ENCODE results near the gene ALAS1. TPM values are rescaled to one million over a fixed set of nuclear protein-coding genes. Genes with fewer than 3 reads are reported as not detected.

ALAS1 gene
- total and polyA plus RNA-seq, 2 experiments from 2014 or later = 17.8 to 42.8 TPM

DNA sequence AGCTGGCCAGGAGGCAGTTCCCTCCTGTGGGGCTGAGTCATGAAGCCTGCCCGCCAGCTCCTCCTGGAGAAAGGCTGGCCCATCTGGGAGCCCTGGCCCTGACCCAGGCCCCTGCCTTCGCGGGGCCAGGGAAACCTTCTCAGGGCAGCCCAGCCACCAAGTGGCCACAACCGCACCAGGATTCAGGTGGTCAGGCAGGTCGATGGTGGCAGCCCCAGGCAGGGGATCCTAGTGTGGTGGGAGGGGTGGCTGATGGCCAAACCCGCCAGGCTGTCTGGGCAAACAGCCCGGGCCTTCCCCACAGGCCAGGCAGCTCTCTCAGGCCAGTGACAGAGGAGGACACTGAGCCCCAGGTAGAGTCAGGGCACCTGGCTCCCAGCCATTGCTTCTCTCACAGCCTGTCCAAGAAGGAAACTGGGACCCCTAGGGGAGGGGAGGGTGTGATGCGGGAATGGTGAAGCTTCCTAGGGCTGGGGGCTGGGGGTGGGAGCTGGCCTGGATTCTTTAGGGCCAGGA lies 39.8 kb downstream of the ALAS1 start:
- Histone ChIP-seq H3K4me1 (ENCODE audit: insufficient read depth) (peaks cover 33% of the 10 kb centered on the region), H4K20me1 (replicated peaks; ENCODE audit: insufficient read depth) (0 out of 2 replicates have a peak, but pooled peaks cover 5% of the 10 kb centered on the region), H3K27me3 (ENCODE audit: insufficient read depth) (no peaks in the 10 kb centered on the region), H2AFZ (no peak overlapping the region), H3K27ac (ENCODE audit: low read depth) (no peak overlapping the region), H3K36me3 (ENCODE audit: insufficient read depth) (no peaks in the 10 kb centered on the region), H3K79me2 (replicated peaks; ENCODE audit: insufficient read depth) (peaks cover 25% of the 10 kb centered on the region), H3K4me2 (peak overlapping the region; percentile 99), H3K9me2 (ENCODE audit: insufficient read depth) (no peaks in the 10 kb centered on the region), H3K4me3 (peak overlapping the region; percentile 93), H3F3A (replicated peaks; ENCODE audit: low read depth) (peaks cover 16% of the 10 kb centered on the region; the same call in 1 of the 2 replicates)
- Mint-ChIP-seq H3K36me3 (ENCODE audit: low read depth) (peaks cover 15% of the 10 kb centered on the region), H3K4me1 (peaks cover 51% of the 10 kb centered on the region), H3K27ac (peak overlapping the region; percentile 88; the same call in 1 of the 2 replicates), H3K4me3 (peak overlapping the region; percentile 96), H3K9me3 (no peaks in the 10 kb centered on the region), H3K27me3 (ENCODE audit: insufficient read depth, low read depth, poor library complexity) (peaks cover 15% of the 10 kb centered on the region)
- DNase-seq (ENCODE audit: low spot score) (peak; percentile 72), ATAC-seq (peak; percentile 49)
- TF ChIP-seq CREB1 (CRISPR knock-in tag; IDR thresholded peaks at IDR 0.05; ENCODE audit: low read depth) = no peak
- TF ChIP-seq NANOG (IDR thresholded peaks at IDR 0.05; ENCODE audit: borderline replicate concordance) = no peak
- no peak for TF ChIP-seq EZH2phosphoT487 (IDR thresholded peaks at IDR 0.05; ENCODE audit: unreplicated experiment)
- TF ChIP-seq EZH2 (IDR thresholded peaks at IDR 0.05; ENCODE audit: low read depth, unreplicated experiment) = no peak
- TF ChIP-seq, protein P1, sequence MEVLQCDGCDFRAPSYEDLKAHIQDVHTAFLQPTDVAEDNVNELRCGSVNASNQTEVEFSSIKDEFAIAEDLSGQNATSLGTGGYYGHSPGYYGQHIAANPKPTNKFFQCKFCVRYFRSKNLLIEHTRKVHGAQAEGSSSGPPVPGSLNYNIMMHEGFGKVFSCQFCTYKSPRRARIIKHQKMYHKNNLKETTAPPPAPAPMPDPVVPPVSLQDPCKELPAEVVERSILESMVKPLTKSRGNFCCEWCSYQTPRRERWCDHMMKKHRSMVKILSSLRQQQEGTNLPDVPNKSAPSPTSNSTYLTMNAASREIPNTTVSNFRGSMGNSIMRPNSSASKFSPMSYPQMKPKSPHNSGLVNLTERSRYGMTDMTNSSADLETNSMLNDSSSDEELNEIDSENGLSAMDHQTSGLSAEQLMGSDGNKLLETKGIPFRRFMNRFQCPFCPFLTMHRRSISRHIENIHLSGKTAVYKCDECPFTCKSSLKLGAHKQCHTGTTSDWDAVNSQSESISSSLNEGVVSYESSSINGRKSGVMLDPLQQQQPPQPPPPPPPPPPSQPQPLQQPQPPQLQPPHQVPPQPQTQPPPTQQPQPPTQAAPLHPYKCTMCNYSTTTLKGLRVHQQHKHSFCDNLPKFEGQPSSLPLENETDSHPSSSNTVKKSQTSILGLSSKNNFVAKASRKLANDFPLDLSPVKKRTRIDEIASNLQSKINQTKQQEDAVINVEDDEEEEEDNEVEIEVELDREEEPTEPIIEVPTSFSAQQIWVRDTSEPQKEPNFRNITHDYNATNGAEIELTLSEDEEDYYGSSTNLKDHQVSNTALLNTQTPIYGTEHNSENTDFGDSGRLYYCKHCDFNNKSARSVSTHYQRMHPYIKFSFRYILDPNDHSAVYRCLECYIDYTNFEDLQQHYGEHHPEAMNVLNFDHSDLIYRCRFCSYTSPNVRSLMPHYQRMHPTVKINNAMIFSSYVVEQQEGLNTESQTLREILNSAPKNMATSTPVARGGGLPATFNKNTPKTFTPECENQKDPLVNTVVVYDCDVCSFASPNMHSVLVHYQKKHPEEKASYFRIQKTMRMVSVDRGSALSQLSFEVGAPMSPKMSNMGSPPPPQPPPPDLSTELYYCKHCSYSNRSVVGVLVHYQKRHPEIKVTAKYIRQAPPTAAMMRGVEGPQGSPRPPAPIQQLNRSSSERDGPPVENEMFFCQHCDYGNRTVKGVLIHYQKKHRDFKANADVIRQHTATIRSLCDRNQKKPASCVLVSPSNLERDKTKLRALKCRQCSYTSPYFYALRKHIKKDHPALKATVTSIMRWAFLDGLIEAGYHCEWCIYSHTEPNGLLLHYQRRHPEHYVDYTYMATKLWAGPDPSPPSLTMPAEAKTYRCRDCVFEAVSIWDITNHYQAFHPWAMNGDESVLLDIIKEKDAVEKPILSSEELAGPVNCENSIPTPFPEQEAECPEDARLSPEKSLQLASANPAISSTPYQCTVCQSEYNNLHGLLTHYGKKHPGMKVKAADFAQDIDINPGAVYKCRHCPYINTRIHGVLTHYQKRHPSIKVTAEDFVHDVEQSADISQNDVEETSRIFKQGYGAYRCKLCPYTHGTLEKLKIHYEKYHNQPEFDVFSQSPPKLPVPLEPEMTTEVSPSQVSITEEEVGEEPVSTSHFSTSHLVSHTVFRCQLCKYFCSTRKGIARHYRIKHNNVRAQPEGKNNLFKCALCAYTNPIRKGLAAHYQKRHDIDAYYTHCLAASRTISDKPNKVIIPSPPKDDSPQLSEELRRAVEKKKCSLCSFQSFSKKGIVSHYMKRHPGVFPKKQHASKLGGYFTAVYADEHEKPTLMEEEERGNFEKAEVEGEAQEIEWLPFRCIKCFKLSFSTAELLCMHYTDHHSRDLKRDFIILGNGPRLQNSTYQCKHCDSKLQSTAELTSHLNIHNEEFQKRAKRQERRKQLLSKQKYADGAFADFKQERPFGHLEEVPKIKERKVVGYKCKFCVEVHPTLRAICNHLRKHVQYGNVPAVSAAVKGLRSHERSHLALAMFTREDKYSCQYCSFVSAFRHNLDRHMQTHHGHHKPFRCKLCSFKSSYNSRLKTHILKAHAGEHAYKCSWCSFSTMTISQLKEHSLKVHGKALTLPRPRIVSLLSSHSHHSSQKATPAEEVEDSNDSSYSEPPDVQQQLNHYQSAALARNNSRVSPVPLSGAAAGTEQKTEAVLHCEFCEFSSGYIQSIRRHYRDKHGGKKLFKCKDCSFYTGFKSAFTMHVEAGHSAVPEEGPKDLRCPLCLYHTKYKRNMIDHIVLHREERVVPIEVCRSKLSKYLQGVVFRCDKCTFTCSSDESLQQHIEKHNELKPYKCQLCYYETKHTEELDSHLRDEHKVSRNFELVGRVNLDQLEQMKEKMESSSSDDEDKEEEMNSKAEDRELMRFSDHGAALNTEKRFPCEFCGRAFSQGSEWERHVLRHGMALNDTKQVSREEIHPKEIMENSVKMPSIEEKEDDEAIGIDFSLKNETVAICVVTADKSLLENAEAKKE (CRISPR knock-in tag; IDR thresholded peaks at IDR 0.05) = no peak

Data from GM23338 (cell line).